ENCODE data around the gene OR10V1.
A peak's percentile ranks its signal among the peaks of the same experiment; 100 is the strongest.
"Not testable (repeated sequence)": the region's sequence is repeated elsewhere in the genome, so short reads cannot be mapped to it uniquely, and the experiment has no call there.

The OR10V1 gene

DNA sequence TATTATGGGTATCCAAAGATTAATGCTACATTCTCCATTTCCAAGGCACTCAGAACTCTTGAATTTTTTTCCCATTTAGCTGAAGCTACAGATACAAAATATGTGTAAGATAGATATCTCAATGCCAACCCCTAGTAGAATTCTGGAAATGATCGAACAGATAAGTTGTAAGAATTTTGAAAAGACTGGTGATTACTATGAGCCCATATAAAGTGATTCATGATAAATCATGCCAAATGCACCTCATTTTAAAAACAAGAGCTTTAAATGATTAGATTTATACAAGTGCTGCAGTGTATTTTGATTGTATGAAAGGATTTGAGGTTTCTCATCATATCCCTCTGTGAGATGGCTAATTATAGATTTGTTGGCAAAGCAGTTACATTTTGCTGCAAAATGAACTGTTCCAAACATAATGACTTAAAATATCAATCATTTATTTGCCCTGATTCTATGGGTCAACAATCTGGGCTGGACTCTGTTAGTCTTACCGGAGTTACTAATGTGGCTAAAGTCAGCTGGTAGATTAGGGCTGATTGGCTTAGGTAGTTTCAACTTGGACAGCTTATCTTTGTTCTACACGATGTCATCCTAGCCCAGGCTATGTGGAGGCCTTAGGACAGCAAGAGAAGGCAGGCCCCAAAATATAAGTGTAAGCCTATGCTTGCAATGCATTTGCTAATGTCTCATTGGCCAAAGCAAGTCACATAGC is 3.4 kb downstream of the OR10V1 start:
- DNase-seq (ENCODE audit: low read depth, low spot score), result no peak

DNA sequence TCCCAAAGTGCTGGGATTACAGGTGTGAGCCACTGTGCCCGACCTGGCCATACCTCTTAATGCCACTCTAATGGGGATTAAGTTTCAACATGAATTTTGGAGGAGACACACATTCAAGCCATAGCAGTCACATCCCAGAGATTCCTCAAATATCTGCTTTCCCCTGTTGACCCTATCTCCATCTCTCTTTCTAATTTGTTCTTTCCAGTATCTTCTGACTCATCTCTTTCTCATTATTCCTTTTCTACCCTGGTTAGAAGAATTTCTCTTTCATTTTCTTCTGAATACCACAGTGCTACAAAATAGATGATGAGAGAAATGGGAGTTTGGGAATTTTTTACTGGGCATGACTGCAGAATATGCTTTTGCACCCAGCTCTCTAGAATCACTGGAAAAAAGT is 5.1 kb downstream of the OR10V1 start:
- no peak for DNase-seq (ENCODE audit: low read depth, low spot score)

DNA sequence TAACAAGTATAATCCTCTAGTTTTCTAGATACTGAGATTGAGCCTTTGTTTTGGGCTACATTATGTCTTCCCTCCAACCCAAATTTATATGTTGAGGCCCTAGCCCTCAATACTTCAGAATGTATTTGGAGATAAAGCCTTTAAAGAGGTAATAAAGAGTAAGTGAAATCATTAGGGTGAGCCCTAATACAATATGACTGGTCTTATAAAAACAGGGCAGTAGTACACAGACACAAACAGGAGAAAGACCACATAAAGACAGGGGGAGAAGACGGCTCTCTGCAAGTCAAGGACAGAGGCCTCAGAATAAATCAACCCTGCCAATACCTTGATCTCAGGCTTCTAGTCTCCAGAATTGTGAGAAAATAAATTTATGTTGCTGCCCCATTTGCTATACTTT is 6.3 kb downstream of the OR10V1 start:
- DNase-seq (ENCODE audit: low read depth, low spot score), result no peak

DNA sequence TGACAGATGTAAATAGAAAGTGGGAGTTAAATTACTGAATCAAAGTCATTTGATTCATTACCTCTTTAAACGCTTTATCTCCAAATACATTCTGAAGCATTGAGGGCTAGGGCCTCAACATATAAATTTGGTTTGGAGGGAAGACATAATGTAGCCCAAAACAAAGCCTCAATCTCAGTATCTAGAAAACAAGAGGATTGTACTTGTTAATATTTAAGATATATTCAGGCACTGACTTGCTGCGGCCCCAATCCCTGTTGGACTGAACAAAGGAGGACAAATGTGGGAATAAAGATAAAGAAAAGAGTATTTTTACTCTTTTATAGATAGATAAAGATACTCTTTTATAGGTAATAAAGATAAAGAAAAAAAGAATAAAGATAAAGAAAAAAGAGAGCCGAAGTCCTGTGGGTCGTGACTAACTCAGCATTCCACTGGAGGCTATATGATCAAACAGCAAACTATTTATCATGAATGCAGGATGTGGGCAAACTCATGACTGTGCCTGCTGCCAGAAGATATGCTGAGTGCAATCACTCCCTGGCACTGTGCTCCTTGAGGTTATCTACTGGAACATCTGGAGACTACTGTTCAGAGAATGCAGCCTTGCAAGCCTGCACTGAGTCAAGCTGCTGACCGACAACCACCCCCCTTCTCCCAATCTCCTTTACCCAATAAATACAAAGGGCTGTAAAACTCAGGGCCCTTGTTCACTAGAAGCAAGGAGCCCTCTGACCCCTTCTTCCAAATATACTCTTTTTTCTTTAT is 6.9 kb downstream of the OR10V1 start:
- DNase-seq (ENCODE audit: low read depth, low spot score), result no peak

DNA sequence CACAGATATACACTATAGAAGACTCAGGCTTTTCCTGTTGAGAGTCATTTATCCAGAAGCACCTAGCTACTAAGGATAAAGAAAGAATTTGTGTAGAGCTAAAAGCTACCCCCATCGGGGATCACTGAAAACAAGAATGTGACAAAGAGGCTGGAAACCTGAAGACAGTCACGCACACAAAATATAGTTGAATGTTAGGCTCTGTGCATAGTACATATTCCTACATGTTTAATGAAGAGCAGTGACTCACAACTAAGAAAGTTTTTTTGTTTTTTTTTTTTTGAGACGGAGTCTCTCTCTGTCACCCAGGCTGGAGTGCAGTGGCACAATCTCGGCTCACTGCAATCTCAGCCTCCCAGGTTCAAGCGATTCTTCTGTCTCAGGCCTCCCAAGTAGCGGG is 8.4 kb downstream of the OR10V1 start:
- no peak for DNase-seq (ENCODE audit: low read depth, low spot score)

DNA sequence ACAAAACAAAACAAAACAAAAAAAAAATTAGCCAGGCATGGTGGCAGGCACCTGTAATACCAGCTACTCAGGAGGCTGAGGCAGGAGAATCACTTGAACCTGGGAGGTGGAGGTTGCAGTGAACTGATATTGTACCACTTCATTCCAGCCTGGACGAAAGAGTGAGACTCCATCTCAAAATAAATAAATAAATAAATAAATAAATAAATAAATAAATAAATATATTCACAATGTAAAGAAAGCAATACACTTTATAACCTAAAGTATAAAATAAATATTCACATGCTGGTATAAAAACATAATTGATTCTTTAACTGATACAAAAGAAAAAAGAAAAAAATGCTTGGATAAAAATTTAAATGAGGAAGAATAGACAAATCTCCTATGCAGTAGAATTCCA is 10.1 kb downstream of the OR10V1 start:
- DNase-seq (ENCODE audit: low read depth, low spot score), result not testable (repeated sequence)

DNA sequence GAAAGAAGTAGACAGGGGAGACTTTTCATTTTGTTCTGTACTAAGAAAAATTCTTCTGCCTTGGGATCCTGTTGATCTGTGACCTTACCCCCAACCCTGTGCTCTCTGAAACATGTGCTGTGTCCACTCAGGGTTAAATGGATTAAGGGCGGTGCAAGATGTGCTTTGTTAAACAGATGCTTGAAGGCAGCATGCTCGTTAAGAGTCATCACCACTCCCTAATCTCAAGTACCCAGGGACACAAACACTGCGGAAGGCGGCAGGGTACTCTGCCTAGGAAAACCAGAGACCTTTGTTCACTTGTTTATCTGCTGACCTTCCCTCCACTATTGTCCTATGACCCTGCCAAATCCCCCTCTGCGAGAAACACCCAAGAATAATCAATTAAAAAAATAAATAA is 13.5 kb downstream of the OR10V1 start:
- DNase-seq (ENCODE audit: low read depth, low spot score), result not testable (repeated sequence)

DNA sequence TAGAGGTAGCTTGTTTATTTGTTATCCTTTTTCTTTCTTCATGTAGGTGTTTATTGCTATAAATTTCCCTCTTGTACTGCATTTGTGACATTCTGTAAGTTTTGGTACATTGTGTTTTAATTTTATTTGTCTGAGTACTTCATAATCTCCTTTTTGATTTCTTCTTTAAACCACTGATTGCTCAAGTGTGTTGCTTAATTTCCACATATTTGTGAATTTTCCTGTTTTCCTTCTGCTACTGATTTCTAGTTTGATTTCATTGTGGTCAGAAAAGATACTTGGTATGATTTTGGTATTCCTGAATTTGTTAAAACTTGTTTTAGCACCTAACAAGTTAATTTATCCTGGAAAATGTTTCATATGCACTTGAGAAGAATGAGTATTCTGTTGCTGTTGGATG is 15.1 kb downstream of the OR10V1 start:
- no peak for DNase-seq (ENCODE audit: low read depth, low spot score)

DNA sequence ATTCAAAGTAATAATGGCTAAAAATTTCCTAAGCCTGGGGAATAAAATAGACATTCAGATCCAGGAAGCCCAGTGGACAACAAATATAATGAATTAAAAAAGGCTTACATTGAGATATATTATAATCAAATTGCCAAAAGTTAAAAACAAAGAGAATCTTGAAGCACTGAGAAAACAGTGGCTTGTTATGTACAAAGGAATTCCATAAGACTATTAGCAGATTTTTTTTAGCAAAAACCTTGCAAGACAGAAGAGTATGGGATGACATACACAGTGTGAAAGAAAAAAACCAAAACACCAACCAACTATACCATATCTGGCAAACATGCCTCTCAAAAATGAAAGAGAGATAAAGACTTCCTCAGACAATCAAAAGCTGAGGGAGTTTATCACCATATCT is 20.7 kb downstream of the OR10V1 start:
- DNase-seq (ENCODE audit: low read depth, low spot score), result no peak

DNA sequence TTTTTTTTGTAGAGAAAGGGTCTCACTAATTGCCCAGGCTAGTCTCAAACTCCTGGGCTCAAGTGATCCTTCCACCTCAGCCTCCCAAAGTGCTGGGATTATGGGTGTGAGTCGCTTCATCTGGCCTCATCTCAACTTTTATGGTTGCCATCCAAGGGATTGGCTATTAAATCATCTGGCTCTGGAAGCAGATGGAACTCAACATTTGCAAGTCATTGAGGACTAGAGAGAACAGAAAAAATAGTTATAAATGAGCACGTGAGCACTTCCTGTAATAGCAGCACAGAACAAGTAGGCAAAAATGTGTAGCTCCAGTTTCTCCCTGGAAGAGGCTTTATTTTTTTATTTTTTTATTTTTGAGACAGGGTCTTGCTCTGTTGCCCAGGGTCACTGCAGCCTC is 22.5 kb downstream of the OR10V1 start:
- DNase-seq (ENCODE audit: low read depth, low spot score), result no peak

DNA sequence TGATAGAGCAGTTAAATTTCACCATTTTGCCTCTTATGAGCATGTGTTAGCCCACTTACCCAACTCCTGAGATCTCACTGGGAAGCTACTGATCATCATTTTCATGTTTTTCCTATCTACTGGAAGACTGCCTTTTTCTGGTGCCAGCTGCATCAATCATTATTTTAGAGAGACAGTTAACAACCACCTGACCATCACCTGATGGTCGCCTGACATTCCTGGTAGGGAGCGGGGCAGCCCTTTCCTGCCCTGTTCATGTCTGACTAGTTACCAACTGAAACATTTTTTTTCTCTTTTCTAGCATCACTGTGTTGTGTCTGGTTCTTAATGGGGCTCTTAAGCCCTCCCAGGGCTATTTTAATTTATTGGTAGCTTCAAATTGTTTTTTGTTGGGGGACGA is 24.6 kb downstream of the OR10V1 start:
- DNase-seq (ENCODE audit: low read depth, low spot score), result no peak

DNA sequence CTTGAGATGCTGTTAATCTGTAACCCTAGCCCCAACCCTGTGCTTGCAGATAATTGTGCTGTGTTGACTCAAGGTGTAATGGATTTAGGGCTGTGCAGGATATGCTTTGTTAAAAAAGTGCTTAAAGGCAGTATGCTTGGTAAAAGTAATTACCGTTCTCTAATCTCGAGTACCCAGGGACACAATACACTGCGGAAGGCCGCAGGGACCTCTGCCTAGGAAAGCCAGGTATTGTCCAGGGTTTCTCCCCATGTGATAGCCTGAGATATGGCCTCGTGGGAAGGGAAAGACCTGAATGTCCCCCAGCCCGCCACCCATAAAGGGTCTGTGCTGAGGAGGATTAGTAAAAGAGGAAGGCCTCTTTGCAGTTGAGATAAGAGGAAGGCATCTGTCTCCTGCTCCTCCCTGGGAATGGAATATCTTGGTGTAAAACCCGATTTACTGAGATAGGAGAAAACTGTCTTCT is 32.4 kb downstream of the OR10V1 start:
- not testable (repeated sequence) for DNase-seq (ENCODE audit: low read depth, low spot score)

DNA sequence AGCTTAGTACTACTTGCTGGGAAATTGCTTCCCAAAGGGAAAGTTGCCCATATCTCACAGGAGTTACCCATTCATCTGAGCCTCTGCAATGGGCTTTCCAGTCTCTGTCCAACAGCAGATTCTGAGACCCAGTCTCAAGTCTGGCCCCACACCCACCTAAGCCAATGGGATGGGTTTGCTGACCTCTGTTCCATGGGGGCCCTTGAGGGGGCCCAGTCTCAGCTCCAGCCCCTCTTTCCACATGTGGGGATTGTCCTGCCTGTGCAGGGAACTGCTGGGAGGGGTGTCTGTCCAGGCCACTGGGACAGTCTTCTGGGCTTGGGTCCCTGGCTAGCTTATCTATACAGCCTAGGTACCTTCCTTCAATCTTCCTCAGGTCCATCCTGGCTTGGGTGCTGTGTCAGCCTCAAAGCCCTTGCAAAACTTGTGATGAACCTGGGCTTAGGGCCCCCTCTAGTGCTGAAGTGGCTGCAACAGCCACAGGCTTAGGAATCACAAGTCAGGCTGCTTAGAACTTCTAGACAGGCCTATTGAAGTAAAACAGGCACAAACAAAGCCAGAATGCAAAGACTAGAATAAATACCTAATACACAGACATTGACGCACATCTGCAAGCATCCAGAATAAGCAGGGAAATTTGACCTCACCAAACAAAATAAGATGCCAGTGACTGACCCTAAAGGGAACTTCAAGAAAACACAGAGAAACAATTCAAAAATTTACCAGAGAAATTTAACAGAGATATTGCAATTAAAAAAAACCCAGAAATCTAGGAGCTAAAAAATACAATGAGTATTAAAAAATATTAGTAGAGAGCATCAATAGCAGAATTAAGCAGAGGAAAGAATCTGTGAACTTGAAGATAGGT is 33.1 kb downstream of the OR10V1 start:
- peak; percentile 27 for DNase-seq (ENCODE audit: low read depth, low spot score)

DNA sequence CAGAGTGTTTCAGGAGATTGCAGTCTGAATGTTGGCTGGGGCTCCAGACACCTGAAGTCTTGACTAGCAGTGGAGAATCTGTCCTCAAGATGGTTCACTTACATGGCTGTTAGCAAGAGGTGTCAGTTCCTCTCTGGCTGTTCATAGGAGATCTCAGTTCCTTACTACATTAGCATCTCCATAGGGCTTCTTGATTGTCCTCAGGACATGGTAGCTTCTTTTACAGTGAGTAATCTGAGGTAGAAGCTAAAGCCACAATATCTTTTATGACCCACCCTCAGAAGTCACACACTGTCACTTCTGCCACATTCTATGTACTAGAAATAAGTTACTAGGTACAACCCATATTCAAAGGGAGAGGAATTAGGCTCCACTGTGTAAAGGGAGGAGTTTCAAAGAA is 34.3 kb downstream of the OR10V1 start:
- DNase-seq (ENCODE audit: low read depth, low spot score), result no peak

DNA sequence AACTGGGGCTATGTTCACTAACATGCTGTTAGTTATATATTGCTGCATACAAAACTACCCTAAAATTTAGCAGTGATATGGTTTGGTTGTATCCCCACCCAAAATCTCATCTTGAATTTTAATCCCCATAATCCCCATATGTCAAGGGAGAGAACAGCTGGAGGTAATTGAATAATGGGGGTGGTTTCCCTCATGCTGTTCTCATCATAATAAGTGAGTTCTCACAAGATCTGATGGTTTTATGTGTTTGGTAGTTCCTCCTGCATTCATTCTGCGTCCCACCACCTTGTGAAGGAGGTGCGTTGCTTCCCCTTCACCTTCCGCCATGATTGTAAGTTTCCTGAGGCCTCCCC is 34.9 kb downstream of the OR10V1 start:
- DNase-seq (ENCODE audit: low read depth, low spot score), result no peak

DNA sequence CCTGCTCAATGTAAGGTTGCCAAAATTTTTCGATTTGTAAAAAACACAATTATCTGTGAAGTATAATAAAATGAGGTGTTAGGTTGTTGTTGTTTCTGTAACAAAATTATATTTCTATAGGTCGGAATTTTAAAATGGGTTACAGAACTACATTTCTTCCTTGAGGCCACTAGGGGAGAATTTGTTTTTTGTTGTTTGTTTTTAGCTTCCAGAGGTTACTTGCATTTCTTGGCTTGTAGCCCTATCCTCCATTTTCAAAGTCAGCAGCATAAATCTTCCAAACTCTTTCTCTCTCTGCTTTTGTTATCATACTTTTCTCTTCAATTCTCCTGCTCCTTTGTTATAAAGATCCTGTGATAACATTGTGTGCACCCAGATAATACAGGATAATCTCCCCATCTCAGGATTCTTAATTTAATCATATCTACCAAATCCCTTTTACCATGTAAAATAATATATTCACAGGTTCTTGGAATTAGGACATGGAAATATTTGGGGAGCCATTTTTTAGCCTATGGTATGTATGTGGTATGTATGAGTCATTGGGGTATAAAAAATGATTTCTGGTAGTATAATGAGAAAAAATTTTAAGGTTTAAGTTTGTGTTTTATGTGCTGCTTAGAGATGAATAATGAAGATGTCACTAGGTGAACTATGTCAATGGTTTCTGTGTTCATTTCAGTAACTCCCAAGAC is 35.4 kb downstream of the OR10V1 start:
- no peak for DNase-seq (ENCODE audit: low read depth, low spot score)

DNA sequence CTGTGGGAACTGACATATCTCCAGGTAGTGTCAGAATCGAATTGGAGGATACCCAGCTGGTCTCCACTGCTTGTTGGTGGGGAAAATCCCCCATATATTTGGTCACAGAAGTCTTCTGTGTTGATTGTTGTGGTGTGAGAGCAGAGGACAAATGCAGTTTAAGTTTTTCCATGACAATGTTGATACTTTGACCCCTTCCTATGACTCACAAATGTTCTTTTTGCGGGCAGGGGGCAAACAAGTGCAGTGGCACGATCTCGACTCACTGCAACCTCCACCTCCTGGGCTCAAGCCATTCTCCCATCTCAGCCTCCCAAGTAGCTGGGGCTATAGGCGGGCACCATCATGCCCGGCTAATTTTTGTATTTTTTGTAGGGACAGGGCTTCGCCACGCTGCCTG is 37.4 kb downstream of the OR10V1 start:
- DNase-seq (ENCODE audit: low read depth, low spot score), result no peak

DNA sequence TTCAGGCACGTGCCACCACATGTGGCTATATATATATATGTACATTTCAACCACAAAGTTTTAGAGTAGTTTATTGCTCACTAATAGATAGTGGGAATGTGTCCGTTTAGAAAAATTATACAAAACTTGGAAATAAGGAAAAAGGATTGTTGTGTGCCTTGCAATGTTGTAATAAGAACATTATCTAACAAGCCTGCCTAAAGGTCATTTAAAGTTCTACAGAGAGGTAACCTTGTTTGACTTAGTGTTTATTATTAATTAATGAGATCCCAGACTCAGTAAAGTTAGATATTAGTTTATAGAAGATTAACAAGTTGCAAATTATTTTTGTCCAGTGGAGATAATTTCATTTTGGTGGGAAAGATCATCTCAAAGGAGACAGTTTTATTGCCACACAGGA is 39.4 kb downstream of the OR10V1 start:
- DNase-seq (ENCODE audit: low read depth, low spot score), result no peak

DNA sequence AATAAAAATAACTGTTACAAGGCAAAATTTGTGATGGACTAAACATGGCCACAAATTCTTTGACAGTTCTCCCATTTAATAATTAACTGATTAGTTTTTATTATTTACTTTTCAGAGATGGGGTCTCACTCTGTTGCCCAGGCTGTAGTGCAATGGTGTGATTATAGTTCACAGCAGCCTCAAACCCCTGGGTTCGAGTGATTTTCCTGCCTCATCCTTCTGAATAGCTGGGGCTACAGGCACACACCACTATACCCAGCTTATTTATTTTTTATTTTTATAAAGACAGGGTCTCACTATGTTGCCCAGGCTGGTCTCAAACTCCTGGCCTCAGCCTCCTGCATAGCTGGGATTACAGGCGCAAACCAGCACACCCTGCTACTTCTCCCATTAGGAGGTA is 40.4 kb downstream of the OR10V1 start:
- DNase-seq (ENCODE audit: low read depth, low spot score), result no peak

DNA sequence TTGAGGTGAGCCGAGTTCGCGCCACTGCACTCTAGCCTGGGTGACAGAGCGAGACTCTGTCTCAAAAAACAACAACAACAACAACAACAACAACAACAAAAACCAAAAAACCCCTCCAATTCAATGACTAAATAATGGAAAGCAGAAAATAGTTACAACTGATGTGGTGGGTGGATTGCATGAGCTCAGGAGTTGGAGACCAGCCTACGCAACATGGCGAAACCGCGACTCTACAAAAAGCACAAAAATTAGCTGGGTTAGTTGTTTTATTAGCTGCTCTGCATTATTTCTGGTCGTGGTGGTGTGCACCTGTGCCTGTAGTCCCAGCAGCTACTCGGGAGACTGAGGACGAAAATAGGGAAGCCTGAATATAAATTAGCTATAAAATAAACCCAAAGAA is 42.2 kb downstream of the OR10V1 start:
- DNase-seq (ENCODE audit: low read depth, low spot score), result no peak

DNA sequence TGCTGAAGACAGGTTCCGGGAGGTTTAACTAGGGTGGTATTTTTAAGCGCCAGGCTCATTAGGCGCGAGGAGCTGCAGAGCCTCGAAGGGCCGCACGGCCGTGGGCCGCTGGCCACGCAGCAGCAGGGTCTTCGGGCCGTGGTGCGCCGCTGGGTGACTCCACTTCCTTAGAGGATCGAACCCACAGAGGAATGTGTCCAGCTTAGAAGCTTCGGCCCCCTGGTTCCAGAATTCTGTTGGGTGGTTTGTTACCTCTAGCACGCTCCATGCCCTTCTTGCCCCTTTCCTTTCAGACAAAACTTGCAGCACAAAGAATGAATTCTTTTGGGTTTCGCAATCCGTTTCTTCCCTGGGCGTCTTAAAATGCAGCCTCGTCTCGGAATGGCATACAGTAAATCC is 44.0 kb downstream of the OR10V1 start:
- no peak for DNase-seq (ENCODE audit: low read depth, low spot score)

Measured in activated CD4-positive, CD25-positive, alpha-beta regulatory T cell treated with anti-CD3 and anti-CD28 coated beads, Interleukin-2, amount 50 U/mL, for 16 hours (primary cell).